ENCODE results near the gene AHCYL2.
"Not testable (repeated sequence)": the region's sequence is repeated elsewhere in the genome, so short reads cannot be mapped to it uniquely, and the experiment has no call there.

Gene AHCYL2

GRCh38 chr7:129470411-129470810, 245.6 kb downstream of the AHCYL2 start:
- H3K4me3 ChIP-seq (ENCODE audit: low read depth, low read length), result no peak overlapping the region
- DNase-seq (ENCODE audit: low read depth), result no peak
- TF ChIP-seq MYC (IDR thresholded peaks at IDR 0.05; ENCODE audit: low read depth, low read length), result no peak
- TF ChIP-seq CTCF (IDR thresholded peaks at IDR 0.05; ENCODE audit: low read depth, low read length), result no peak
- TF ChIP-seq MAX (IDR thresholded peaks at IDR 0.05; ENCODE audit: low read depth, low read length), result no peak
- TF ChIP-seq POLR2A (IDR thresholded peaks at IDR 0.05; ENCODE audit: extremely low read depth, insufficient read length), result no peak

DNA sequence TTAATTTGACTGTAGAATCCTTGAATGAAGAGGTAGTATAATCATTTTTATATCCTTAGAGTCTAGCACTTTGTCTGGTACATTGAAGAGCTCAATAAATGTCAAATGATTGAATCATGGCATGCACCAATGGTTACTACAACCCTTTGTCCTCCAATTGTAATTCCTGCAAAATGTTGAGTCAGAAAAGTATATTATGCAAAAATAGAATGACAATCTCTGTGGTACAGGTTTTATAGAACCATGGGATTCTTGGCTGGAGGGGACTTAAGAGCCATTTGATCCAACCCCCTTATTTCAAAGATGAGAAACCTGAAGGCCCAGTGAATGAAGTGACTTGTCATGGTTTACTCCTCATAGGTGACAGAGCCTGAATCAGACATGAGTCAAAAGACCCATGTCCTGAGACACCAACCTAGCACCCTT, 246.6 kb downstream of the AHCYL2 start:
- TF ChIP-seq POLR2A (IDR thresholded peaks at IDR 0.05; ENCODE audit: extremely low read depth, insufficient read length), result no peak
- TF ChIP-seq CTCF (IDR thresholded peaks at IDR 0.05; ENCODE audit: low read depth, low read length), result no peak
- no peak for TF ChIP-seq MAX (IDR thresholded peaks at IDR 0.05; ENCODE audit: low read depth, low read length)
- no peak for TF ChIP-seq MYC (IDR thresholded peaks at IDR 0.05; ENCODE audit: low read depth, low read length)
- DNase-seq (ENCODE audit: low read depth), result no peak
- no peak overlapping the region for H3K4me3 ChIP-seq (ENCODE audit: low read depth, low read length)

GRCh38 chr7:129475931-129476330, 251.1 kb downstream of the AHCYL2 start:
- not testable (repeated sequence) for DNase-seq (ENCODE audit: low read depth); H3K4me3 ChIP-seq (ENCODE audit: low read depth, low read length)

GRCh38 chr7:129476398-129476797, 251.6 kb downstream of the AHCYL2 start:
- H3K4me3 ChIP-seq (ENCODE audit: low read depth, low read length); DNase-seq (ENCODE audit: low read depth): not testable (repeated sequence)

All from NB4 (cell line).